WTC11 (cell line): Measurements from ENCODE around the gene KLF13. TPM values are rescaled to one million over a fixed set of nuclear protein-coding genes. Genes with fewer than 3 reads are reported as not detected.

Source experiments
- ATAC-seq: fragments of 200-7000 bp; cut with Tn5 transposase; 2 replicates; pipeline ENCODE4 v1.10.0; 2021; ENCODE audit warnings: mild to moderate bottlenecking, moderate library complexity
- CTCF ChIA-PET: fragments of 300-600 bp; sonication (Branson Sonifier 250); formaldehyde crosslinking; loops from one replicate; lab custom pipeline; 2021; ENCODE audit warnings: antibody characterized with exemption; lab: Charles Lee
- POLR2A ChIA-PET: fragments of 350-600 bp; sonication (Branson Sonifier 250); formaldehyde crosslinking; loops from one replicate; lab custom pipeline; 2021; ENCODE audit warnings: antibody characterized with exemption; lab: Charles Lee
- DNase-seq: peaks from one replicate; pipeline ENCODE4 v3.0.0; 2021; ENCODE audit warnings: low spot score
- H3K27ac Mint-ChIP-seq: 2 replicates; pipeline ENCODE4 v1.8.0; 2021; ENCODE audit warnings: mixed read lengths
- H3K27me3 Mint-ChIP-seq: 2 replicates; pipeline ENCODE4 v1.8.0; 2021; ENCODE audit warnings: low read depth, mild to moderate bottlenecking, moderate library complexity, mixed read lengths
- H3K36me3 Mint-ChIP-seq: 2 replicates; pipeline ENCODE4 v1.8.0; 2021; ENCODE audit warnings: mixed read lengths
- H3K4me1 Mint-ChIP-seq: 2 replicates; pipeline ENCODE4 v1.8.0; 2022; ENCODE audit warnings: mixed read lengths
- H3K4me3 Mint-ChIP-seq: 2 replicates; pipeline ENCODE4 v1.8.0; 2021; ENCODE audit warnings: mild to moderate bottlenecking, moderate library complexity, mixed read lengths
- H3K9me3 Mint-ChIP-seq: 2 replicates; pipeline ENCODE4 v1.8.0; 2021; ENCODE audit warnings: mixed read lengths
- CBFB ChIP-seq: sonication (generic); formaldehyde crosslinking; IDR thresholded peaks from 2 replicates; pipeline ENCODE4 v1.8.1; 2022; ENCODE audit warnings: mild to moderate bottlenecking, low read depth, missing genetic modification reagents
- IRF2 ChIP-seq: sonication (generic); formaldehyde crosslinking; IDR thresholded peaks from 2 replicates; pipeline ENCODE4 v1.8.0; 2022; ENCODE audit warnings: low read depth, missing genetic modification reagents, borderline replicate concordance
- MXD4 ChIP-seq: fragments of 250-450 bp; sonication (Bioruptor Pico); IDR thresholded peaks from 2 replicates; pipeline ENCODE4 v1.8.0; 2021; ENCODE audit warnings: mild to moderate bottlenecking, moderate library complexity, borderline replicate concordance
- MYBL2 ChIP-seq: sonication (generic); formaldehyde crosslinking; IDR thresholded peaks from 2 replicates; pipeline ENCODE4 v1.8.1; 2023; ENCODE audit warnings: mild to moderate bottlenecking, moderate library complexity, missing genetic modification reagents
- NR2C2 ChIP-seq: sonication (generic); formaldehyde crosslinking; IDR thresholded peaks from 2 replicates; pipeline ENCODE4 v1.8.0; 2022; ENCODE audit warnings: mild to moderate bottlenecking, missing genetic modification reagents
- OVOL2 ChIP-seq: fragments of 250-450 bp; sonication (Bioruptor Pico); IDR thresholded peaks from 2 replicates; pipeline ENCODE4 v1.9.0; 2021; ENCODE audit warnings: mild to moderate bottlenecking, borderline replicate concordance
- PRRX2 ChIP-seq: fragments of 250-450 bp; sonication (Bioruptor Pico); IDR thresholded peaks from 2 replicates; pipeline ENCODE4 v1.8.0; 2021; ENCODE audit warnings: mild to moderate bottlenecking
- SMAD3 ChIP-seq: sonication (generic); formaldehyde crosslinking; IDR thresholded peaks from 2 replicates; pipeline ENCODE4 v1.8.0; 2022; ENCODE audit warnings: missing genetic modification reagents, mild to moderate bottlenecking, borderline replicate concordance
- SMAD4 ChIP-seq: sonication (generic); formaldehyde crosslinking; IDR thresholded peaks from 2 replicates; pipeline ENCODE4 v1.8.0; 2022; ENCODE audit warnings: mild to moderate bottlenecking, missing genetic modification reagents
- SOX15 ChIP-seq: fragments of 250-450 bp; sonication (Bioruptor Pico); IDR thresholded peaks from 2 replicates; pipeline ENCODE4 v1.9.0; 2021; ENCODE audit warnings: mild to moderate bottlenecking
- TP53 ChIP-seq: sonication (generic); formaldehyde crosslinking; IDR thresholded peaks from 2 replicates; pipeline ENCODE4 v1.8.1; 2023; ENCODE audit warnings: mild to moderate bottlenecking, missing genetic modification reagents
- ZNF121 ChIP-seq: sonication (generic); formaldehyde crosslinking; IDR thresholded peaks from 2 replicates; pipeline ENCODE4 v1.8.0; 2023; ENCODE audit warnings: missing genetic modification reagents
- ZNF219 ChIP-seq: sonication (generic); formaldehyde crosslinking; IDR thresholded peaks from 2 replicates; pipeline ENCODE4 v1.8.0; 2023; ENCODE audit warnings: missing genetic modification reagents, mild to moderate bottlenecking, borderline replicate concordance
- ZNF263 ChIP-seq: sonication (generic); formaldehyde crosslinking; IDR thresholded peaks from 2 replicates; pipeline ENCODE4 v1.8.1; 2022; ENCODE audit warnings: low read depth, mild to moderate bottlenecking, moderate library complexity, missing genetic modification reagents
- total RNA-seq: library from RNA; stranded (reverse); gene quantifications from 3 replicates; pipeline ENCODE4 v1.2.3, GENCODE V29; 2021
- TF ChIP-seq, protein P1 (sequence below): fragments of 250-450 bp; sonication (Bioruptor Pico); IDR thresholded peaks from 2 replicates; pipeline ENCODE4 v1.8.0; 2021; ENCODE audit warnings: mild to moderate bottlenecking
- TF ChIP-seq, protein P2 (sequence below): fragments of 250-450 bp; sonication (Bioruptor Pico); IDR thresholded peaks from 2 replicates; pipeline ENCODE4 v1.9.0; 2021; ENCODE audit warnings: mild to moderate bottlenecking, borderline replicate concordance
- TF ChIP-seq, protein P3 (sequence below): sonication (generic); formaldehyde crosslinking; IDR thresholded peaks from 2 replicates; pipeline ENCODE4 v1.8.1; 2023; ENCODE audit warnings: mild to moderate bottlenecking, missing genetic modification reagents, moderate library complexity
- TF ChIP-seq, protein P4 (sequence below): fragments of 250-450 bp; sonication (Bioruptor Pico); conservative IDR thresholded peaks from 2 replicates; pipeline ENCODE4 v1.9.0; 2021; ENCODE audit warnings: mild to moderate bottlenecking
- TF ChIP-seq, protein P5 (sequence below): sonication (generic); formaldehyde crosslinking; IDR thresholded peaks from 2 replicates; pipeline ENCODE4 v1.8.0; 2023; ENCODE audit warnings: missing genetic modification reagents, mild to moderate bottlenecking, borderline replicate concordance
- TF ChIP-seq, protein P6 (sequence below): fragments of 250-450 bp; sonication (Bioruptor Pico); IDR thresholded peaks from 2 replicates; pipeline ENCODE4 v2.1.2; 2022; ENCODE audit warnings: mild to moderate bottlenecking, moderate library complexity

Gene KLF13
- total RNA-seq, 1 experiment from 2014 or later: 38.1 TPM

DNA sequence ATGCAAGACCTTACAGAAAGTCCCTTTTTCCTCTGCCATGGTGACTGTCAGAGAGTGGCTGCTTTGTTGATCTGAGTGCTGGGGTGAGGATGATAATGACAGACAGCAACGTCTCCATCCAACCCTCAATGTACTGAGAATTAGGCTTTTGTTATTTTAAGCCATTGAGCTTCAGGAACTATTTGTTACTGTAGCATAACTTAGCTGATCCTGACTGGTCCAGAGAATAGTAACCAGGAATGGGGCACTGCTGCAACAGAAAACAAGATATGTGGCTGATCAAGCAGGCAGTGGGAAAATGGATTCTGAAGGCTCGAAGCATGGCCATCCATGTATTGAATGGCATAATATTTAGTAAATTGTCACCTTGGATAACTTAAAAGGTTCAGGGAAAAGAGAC is 5.2 kb upstream of the KLF13 start:
- Mint-ChIP-seq H3K27me3 (peaks cover 17% of the 10 kb centered on the region), H3K9me3 (peaks cover 8% of the 10 kb centered on the region), H3K4me1 (peaks cover 24% of the 10 kb centered on the region), H3K27ac (no peak overlapping the region), H3K36me3 (peaks cover 6% of the 10 kb centered on the region; the same call in 1 of the 2 replicates), H3K4me3 (no peak overlapping the region)
- POLR2A ChIA-PET: no interaction called here
- no peak for DNase-seq
- TF ChIP-seq NR2C2: no peak
- TF ChIP-seq SOX15 (CRISPR knock-in tag): no peak
- TF ChIP-seq, protein P1, sequence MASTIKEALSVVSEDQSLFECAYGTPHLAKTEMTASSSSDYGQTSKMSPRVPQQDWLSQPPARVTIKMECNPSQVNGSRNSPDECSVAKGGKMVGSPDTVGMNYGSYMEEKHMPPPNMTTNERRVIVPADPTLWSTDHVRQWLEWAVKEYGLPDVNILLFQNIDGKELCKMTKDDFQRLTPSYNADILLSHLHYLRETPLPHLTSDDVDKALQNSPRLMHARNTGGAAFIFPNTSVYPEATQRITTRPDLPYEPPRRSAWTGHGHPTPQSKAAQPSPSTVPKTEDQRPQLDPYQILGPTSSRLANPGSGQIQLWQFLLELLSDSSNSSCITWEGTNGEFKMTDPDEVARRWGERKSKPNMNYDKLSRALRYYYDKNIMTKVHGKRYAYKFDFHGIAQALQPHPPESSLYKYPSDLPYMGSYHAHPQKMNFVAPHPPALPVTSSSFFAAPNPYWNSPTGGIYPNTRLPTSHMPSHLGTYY (CRISPR knock-in tag): no peak
- TF ChIP-seq, protein P2, sequence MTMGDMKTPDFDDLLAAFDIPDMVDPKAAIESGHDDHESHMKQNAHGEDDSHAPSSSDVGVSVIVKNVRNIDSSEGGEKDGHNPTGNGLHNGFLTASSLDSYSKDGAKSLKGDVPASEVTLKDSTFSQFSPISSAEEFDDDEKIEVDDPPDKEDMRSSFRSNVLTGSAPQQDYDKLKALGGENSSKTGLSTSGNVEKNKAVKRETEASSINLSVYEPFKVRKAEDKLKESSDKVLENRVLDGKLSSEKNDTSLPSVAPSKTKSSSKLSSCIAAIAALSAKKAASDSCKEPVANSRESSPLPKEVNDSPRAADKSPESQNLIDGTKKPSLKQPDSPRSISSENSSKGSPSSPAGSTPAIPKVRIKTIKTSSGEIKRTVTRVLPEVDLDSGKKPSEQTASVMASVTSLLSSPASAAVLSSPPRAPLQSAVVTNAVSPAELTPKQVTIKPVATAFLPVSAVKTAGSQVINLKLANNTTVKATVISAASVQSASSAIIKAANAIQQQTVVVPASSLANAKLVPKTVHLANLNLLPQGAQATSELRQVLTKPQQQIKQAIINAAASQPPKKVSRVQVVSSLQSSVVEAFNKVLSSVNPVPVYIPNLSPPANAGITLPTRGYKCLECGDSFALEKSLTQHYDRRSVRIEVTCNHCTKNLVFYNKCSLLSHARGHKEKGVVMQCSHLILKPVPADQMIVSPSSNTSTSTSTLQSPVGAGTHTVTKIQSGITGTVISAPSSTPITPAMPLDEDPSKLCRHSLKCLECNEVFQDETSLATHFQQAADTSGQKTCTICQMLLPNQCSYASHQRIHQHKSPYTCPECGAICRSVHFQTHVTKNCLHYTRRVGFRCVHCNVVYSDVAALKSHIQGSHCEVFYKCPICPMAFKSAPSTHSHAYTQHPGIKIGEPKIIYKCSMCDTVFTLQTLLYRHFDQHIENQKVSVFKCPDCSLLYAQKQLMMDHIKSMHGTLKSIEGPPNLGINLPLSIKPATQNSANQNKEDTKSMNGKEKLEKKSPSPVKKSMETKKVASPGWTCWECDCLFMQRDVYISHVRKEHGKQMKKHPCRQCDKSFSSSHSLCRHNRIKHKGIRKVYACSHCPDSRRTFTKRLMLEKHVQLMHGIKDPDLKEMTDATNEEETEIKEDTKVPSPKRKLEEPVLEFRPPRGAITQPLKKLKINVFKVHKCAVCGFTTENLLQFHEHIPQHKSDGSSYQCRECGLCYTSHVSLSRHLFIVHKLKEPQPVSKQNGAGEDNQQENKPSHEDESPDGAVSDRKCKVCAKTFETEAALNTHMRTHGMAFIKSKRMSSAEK (CRISPR knock-in tag): no peak
- TF ChIP-seq, protein P3, sequence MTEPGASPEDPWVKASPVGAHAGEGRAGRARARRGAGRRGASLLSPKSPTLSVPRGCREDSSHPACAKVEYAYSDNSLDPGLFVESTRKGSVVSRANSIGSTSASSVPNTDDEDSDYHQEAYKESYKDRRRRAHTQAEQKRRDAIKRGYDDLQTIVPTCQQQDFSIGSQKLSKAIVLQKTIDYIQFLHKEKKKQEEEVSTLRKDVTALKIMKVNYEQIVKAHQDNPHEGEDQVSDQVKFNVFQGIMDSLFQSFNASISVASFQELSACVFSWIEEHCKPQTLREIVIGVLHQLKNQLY (CRISPR knock-in tag): no peak
- TF ChIP-seq ZNF121: no peak
- no peak for TF ChIP-seq CBFB (CRISPR knock-in tag)
- no peak for TF ChIP-seq OVOL2
- no peak for TF ChIP-seq IRF2
- TF ChIP-seq SMAD4: no peak
- TF ChIP-seq, protein P4, sequence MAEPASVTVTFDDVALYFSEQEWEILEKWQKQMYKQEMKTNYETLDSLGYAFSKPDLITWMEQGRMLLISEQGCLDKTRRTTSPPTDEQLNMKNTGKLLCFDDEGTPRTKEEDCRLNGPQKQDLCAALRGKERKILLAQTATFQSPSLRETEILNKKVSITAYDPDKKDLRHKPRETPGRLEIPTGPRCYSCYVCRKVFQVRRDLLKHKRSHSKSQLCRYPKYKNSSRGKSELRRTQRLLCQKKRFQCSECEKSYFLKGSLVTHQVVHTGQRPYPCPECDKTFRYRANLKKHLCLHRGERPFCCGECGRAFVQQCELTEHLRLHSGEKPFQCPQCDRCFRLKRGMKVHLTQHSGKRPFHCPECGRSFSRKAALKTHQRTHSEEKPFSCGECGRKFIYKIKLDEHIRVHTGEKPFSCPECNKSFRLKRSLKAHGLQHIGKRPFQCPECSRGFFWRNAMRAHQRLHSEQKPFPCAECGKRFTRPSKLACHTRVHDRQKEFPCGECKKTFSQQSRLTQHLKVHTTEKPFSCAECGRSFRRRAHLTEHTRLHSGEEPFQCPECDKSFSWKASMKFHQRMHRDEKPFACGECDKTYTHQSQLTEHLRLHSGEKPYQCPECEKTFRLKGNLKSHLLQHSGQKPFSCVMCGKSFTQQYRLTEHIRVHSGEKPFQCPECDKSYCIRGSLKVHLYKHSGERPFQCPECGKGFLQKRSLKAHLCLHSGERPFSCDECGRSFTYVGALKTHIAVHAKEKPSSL (CRISPR knock-in tag): no peak
- TF ChIP-seq PRRX2 (CRISPR knock-in tag): no peak
- TF ChIP-seq, protein P5, sequence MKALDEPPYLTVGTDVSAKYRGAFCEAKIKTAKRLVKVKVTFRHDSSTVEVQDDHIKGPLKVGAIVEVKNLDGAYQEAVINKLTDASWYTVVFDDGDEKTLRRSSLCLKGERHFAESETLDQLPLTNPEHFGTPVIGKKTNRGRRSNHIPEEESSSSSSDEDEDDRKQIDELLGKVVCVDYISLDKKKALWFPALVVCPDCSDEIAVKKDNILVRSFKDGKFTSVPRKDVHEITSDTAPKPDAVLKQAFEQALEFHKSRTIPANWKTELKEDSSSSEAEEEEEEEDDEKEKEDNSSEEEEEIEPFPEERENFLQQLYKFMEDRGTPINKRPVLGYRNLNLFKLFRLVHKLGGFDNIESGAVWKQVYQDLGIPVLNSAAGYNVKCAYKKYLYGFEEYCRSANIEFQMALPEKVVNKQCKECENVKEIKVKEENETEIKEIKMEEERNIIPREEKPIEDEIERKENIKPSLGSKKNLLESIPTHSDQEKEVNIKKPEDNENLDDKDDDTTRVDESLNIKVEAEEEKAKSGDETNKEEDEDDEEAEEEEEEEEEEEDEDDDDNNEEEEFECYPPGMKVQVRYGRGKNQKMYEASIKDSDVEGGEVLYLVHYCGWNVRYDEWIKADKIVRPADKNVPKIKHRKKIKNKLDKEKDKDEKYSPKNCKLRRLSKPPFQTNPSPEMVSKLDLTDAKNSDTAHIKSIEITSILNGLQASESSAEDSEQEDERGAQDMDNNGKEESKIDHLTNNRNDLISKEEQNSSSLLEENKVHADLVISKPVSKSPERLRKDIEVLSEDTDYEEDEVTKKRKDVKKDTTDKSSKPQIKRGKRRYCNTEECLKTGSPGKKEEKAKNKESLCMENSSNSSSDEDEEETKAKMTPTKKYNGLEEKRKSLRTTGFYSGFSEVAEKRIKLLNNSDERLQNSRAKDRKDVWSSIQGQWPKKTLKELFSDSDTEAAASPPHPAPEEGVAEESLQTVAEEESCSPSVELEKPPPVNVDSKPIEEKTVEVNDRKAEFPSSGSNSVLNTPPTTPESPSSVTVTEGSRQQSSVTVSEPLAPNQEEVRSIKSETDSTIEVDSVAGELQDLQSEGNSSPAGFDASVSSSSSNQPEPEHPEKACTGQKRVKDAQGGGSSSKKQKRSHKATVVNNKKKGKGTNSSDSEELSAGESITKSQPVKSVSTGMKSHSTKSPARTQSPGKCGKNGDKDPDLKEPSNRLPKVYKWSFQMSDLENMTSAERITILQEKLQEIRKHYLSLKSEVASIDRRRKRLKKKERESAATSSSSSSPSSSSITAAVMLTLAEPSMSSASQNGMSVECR (CRISPR knock-in tag): no peak
- no peak for TF ChIP-seq MXD4 (CRISPR knock-in tag)
- TF ChIP-seq ZNF219 (CRISPR knock-in tag): no peak
- TF ChIP-seq SMAD3: no peak
- no peak for TF ChIP-seq TP53 (CRISPR knock-in tag)
- TF ChIP-seq, protein P6, sequence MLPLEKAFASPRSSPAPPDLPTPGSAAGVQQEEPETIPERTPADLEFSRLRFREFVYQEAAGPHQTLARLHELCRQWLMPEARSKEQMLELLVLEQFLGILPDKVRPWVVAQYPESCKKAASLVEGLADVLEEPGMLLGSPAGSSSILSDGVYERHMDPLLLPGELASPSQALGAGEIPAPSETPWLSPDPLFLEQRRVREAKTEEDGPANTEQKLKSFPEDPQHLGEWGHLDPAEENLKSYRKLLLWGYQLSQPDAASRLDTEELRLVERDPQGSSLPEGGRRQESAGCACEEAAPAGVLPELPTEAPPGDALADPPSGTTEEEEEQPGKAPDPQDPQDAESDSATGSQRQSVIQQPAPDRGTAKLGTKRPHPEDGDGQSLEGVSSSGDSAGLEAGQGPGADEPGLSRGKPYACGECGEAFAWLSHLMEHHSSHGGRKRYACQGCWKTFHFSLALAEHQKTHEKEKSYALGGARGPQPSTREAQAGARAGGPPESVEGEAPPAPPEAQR (CRISPR knock-in tag): no peak
- TF ChIP-seq MYBL2 (CRISPR knock-in tag): no peak
- TF ChIP-seq ZNF263 (CRISPR knock-in tag): no peak
- ATAC-seq: no peak
- CTCF ChIA-PET: no interaction called here
